BLaER1 (cell line): ENCODE measurements around the gene ODF4.
"Not testable (repeated sequence)": the region's sequence is repeated elsewhere in the genome, so short reads cannot be mapped to it uniquely, and the experiment has no call there.

Experiments
- H3K27ac ChIP-seq: shearing (Covaris generic); formaldehyde crosslinking; 2 replicates; pipeline ENCODE4 v1.8.1; 2022
- H3K27me3 ChIP-seq: shearing (Covaris generic); formaldehyde crosslinking; 2 replicates; pipeline ENCODE4 v1.8.1; 2022
- H3K36me3 ChIP-seq: shearing (Covaris generic); formaldehyde crosslinking; 2 replicates; pipeline ENCODE4 v1.8.1; 2022
- H3K4me1 ChIP-seq: shearing (Covaris generic); formaldehyde crosslinking; 2 replicates; pipeline ENCODE4 v1.8.1; 2022
- H3K4me2 ChIP-seq: shearing (Covaris generic); formaldehyde crosslinking; 2 replicates; pipeline ENCODE4 v1.8.1; 2022
- H3K4me3 ChIP-seq: shearing (Covaris generic); formaldehyde crosslinking; 2 replicates; pipeline ENCODE4 v1.8.1; 2022
- H3K9ac ChIP-seq: shearing (Covaris generic); formaldehyde crosslinking; 2 replicates; pipeline ENCODE4 v1.8.1; 2022
- H3K9me3 ChIP-seq: shearing (Covaris generic); formaldehyde crosslinking; 2 replicates; pipeline ENCODE4 v1.8.1; 2022
- H4K20me1 ChIP-seq: shearing (Covaris generic); formaldehyde crosslinking; 2 replicates; pipeline ENCODE4 v1.8.1; 2022
- Cebpa-rat ChIP-seq: shearing (Covaris generic); IDR thresholded peaks from 2 replicates; pipeline ENCODE4 v1.8.1; 2022

Gene ODF4

GRCh38 chr17:8391711-8392110, 52.1 kb downstream of the ODF4 start:
- Histone ChIP-seq H3K4me2 (peak overlapping the region; percentile 42), H4K20me1 (no peaks in the 10 kb centered on the region), H3K4me3 (no peak overlapping the region)

GRCh38 chr17:8392274-8392673, 52.6 kb downstream of the ODF4 start:
- Histone ChIP-seq H3K27me3 (no peaks in the 10 kb centered on the region), H3K4me3 (no peak overlapping the region), H3K4me1 (peaks cover 22% of the 10 kb centered on the region), H4K20me1 (no peaks in the 10 kb centered on the region), H3K27ac (no peak overlapping the region), H3K36me3 (no peaks in the 10 kb centered on the region), H3K9ac (no peak overlapping the region), H3K4me2 (peak overlapping the region; percentile 42; the same call in 1 of the 2 replicates), H3K9me3 (no peaks in the 10 kb centered on the region)
- no peak for TF ChIP-seq Cebpa-rat

More at GRCh38 chr17:8391711-8392110, 52.1 kb downstream of the ODF4 start:
- Histone ChIP-seq H3K27ac (no peak overlapping the region), H3K4me1 (peaks cover 22% of the 10 kb centered on the region), H3K9ac (peak overlapping the region; percentile 41; the same call in 1 of the 2 replicates), H3K9me3 (no peaks in the 10 kb centered on the region), H3K27me3 (no peaks in the 10 kb centered on the region), H3K36me3 (no peaks in the 10 kb centered on the region)
- TF ChIP-seq Cebpa-rat = no peak

DNA sequence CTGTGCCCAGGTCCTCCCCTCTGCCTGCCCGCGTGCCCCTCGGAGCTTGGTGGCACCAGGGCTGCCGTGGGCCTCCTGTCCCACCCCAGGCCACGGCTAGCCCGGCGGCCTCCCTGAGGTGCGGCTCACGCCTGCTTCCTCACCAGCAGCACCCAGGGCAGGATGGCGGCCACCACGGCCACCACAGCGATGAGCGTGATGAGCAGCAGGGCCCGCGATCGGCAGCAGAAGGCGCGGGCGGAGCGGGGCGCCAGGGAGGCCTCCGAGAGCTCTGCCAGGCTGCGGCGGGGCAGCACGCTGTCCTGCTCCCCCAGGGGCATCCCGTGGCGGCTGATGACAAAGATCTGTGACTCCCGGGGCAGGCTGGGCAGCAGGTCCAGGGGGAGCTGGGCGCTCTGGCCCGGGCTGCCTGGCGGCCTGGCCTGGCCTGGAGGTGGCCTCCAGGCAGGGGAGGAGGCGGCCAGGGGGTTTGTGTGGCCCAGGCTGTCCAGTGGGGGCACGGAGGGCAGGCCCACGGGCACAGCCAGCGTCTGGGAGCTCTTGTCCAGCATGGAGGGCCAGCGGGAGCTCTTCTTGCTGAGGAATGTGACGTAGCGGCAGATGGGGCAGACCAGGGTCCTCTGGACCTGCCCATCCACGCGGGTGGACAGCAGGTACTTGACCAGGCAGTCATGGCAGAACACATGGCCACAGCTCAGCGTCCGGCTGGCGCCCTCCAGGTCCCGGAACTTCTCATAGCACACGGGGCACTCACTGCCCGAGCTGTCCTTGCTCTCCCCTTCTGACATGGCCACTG, 53.2 kb downstream of the ODF4 start:
- Histone ChIP-seq H3K4me1 (peaks cover 22% of the 10 kb centered on the region), H3K4me2 (peak overlapping the region; percentile 52), H3K4me3 (no peak overlapping the region), H3K27me3 (no peaks in the 10 kb centered on the region), H3K9ac (no peak overlapping the region), H4K20me1 (no peaks in the 10 kb centered on the region), H3K9me3 (no peaks in the 10 kb centered on the region), H3K36me3 (no peaks in the 10 kb centered on the region), H3K27ac (peak overlapping the region; percentile 19; the same call in 1 of the 2 replicates)
- TF ChIP-seq Cebpa-rat = no peak

GRCh38 chr17:8393470-8394231, 54.0 kb downstream of the ODF4 start:
- Histone ChIP-seq H3K9ac (peak overlapping the region; percentile 8; the same call in 1 of the 2 replicates), H3K4me3 (no peak overlapping the region), H3K4me1 (peaks cover 22% of the 10 kb centered on the region), H4K20me1 (no peaks in the 10 kb centered on the region), H3K4me2 (peak overlapping the region; percentile 52), H3K27me3 (no peaks in the 10 kb centered on the region), H3K9me3 (no peaks in the 10 kb centered on the region), H3K36me3 (no peaks in the 10 kb centered on the region), H3K27ac (peak overlapping the region; percentile 14; the same call in 1 of the 2 replicates)
- TF ChIP-seq Cebpa-rat = no peak

DNA sequence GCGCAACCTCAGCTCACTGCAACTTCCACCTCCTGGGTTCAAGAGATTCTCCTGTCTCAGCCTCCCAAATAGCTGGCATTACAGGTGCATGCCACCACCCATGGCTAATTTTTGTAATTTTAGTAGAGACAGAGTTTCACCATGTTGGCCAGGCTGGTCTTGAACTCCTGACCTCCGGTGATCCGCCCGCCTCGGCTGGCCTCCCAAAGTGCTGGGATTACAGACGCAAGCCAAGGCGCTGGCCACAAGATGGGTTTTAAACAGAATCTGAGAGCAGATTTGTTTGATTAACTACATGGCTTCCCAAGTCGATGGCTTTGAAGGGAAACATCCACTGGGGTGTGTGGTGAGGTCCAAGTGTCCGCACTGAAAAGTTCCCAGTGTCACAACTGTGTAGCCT, 54.9 kb downstream of the ODF4 start:
- not testable (repeated sequence) for H3K36me3 ChIP-seq, H3K9ac ChIP-seq, H3K27me3 ChIP-seq, H3K4me2 ChIP-seq, H4K20me1 ChIP-seq, H3K4me3 ChIP-seq, H3K9me3 ChIP-seq, H3K27ac ChIP-seq
- peaks cover 22% of the 10 kb centered on the region for H3K4me1 ChIP-seq
